ENCODE results near the gene IGF1R.

Gene IGF1R

GRCh38 chr15:98746375-98747155 lies 98.2 kb downstream of the IGF1R start:
- no peak for DNase-seq (ENCODE audit: low spot score)

GRCh38 chr15:98751767-98752166 lies 103.4 kb downstream of the IGF1R start:
- no peak for DNase-seq (ENCODE audit: low spot score)

- DNase-seq (ENCODE audit: low spot score), result no peak
These were observed 105.7 kb downstream of the IGF1R start for GRCh38 chr15:98753726-98754656.

GRCh38 chr15:98754657-98755022 lies 106.3 kb downstream of the IGF1R start:
- DNase-seq (ENCODE audit: low spot score), result no peak

GRCh38 chr15:98755138-98755537 lies 106.8 kb downstream of the IGF1R start:
- no peak for DNase-seq (ENCODE audit: low spot score)

- no peak for DNase-seq (ENCODE audit: low spot score)
These were observed 107.4 kb downstream of the IGF1R start for GRCh38 chr15:98755781-98756180.

- no peak for DNase-seq (ENCODE audit: low spot score)
These were observed 109.9 kb downstream of the IGF1R start for GRCh38 chr15:98758224-98758623.

GRCh38 chr15:98759277-98759676 lies 110.9 kb downstream of the IGF1R start:
- no peak for DNase-seq (ENCODE audit: low spot score)

GRCh38 chr15:98760112-98760826 lies 111.9 kb downstream of the IGF1R start:
- no peak for DNase-seq (ENCODE audit: low spot score)

GRCh38 chr15:98760975-98761374 lies 112.6 kb downstream of the IGF1R start:
- no peak for DNase-seq (ENCODE audit: low spot score)

- no peak for DNase-seq (ENCODE audit: low spot score)
These were observed 114.8 kb downstream of the IGF1R start for GRCh38 chr15:98763179-98763578.

GRCh38 chr15:98764291-98764690 lies 116.0 kb downstream of the IGF1R start:
- no peak for DNase-seq (ENCODE audit: low spot score)

GRCh38 chr15:98765610-98766009 lies 117.3 kb downstream of the IGF1R start:
- DNase-seq (ENCODE audit: low spot score), result no peak

GRCh38 chr15:98767692-98768091 lies 119.4 kb downstream of the IGF1R start:
- no peak for DNase-seq (ENCODE audit: low spot score)

GRCh38 chr15:98769867-98770266 lies 121.5 kb downstream of the IGF1R start:
- DNase-seq (ENCODE audit: low spot score), result no peak

- DNase-seq (ENCODE audit: low spot score), result no peak
These were observed 122.6 kb downstream of the IGF1R start for GRCh38 chr15:98770984-98771383.

GRCh38 chr15:98771541-98771940 lies 123.2 kb downstream of the IGF1R start:
- DNase-seq (ENCODE audit: low spot score), result no peak

- DNase-seq (ENCODE audit: low spot score), result no peak
These were observed 124.6 kb downstream of the IGF1R start for GRCh38 chr15:98772895-98773294.

- no peak for DNase-seq (ENCODE audit: low spot score)
These were observed 125.3 kb downstream of the IGF1R start for GRCh38 chr15:98773616-98774015.

GRCh38 chr15:98774756-98775497 lies 126.6 kb downstream of the IGF1R start:
- DNase-seq (ENCODE audit: low spot score), result no peak

- no peak for DNase-seq (ENCODE audit: low spot score)
These were observed 127.3 kb downstream of the IGF1R start for GRCh38 chr15:98775498-98776230.
